T-helper 1 cell treated with Interleukin-12 subunit alpha and Interleukin-12 subunit beta and Interleukin-4 antibody, amounts not matched to agents 30 μg/mL and 1 μg/mL, for 36 hours (primary cell): ENCODE results near the gene MAP7D1.

ENCODE experiments used
- H3K27ac Mint-ChIP-seq: one replicate; pipeline ENCODE4 v1.8.0; 2021; ENCODE audit warnings: mild to moderate bottlenecking, mixed read lengths
- H3K27me3 Mint-ChIP-seq: one replicate; pipeline ENCODE4 v1.8.0; 2021; ENCODE audit warnings: low read depth, mixed read lengths
- H3K36me3 Mint-ChIP-seq: one replicate; pipeline ENCODE4 v1.8.0; 2021; ENCODE audit warnings: low read depth, mixed read lengths
- H3K4me1 Mint-ChIP-seq: one replicate; pipeline ENCODE4 v1.8.0; 2021; ENCODE audit warnings: low read depth, mixed read lengths
- H3K4me3 Mint-ChIP-seq: one replicate; pipeline ENCODE4 v1.8.0; 2021; ENCODE audit warnings: mild to moderate bottlenecking, moderate library complexity, mixed read lengths
- H3K9me3 Mint-ChIP-seq: one replicate; pipeline ENCODE4 v1.8.0; 2021; ENCODE audit warnings: mixed read lengths

MAP7D1 gene

GRCh38 chr1:36163426-36163825, 7.5 kb downstream of the MAP7D1 start:
- Mint-ChIP-seq H3K27me3 (no peaks in the 10 kb centered on the region), H3K36me3 (peaks cover 36% of the 10 kb centered on the region), H3K27ac (peak overlapping the region; percentile 97), H3K9me3 (no peaks in the 10 kb centered on the region), H3K4me3 (no peak overlapping the region), H3K4me1 (peaks cover 61% of the 10 kb centered on the region)

- Mint-ChIP-seq H3K27ac (peak overlapping the region; percentile 18), H3K9me3 (no peaks in the 10 kb centered on the region), H3K4me1 (peaks cover 56% of the 10 kb centered on the region), H3K4me3 (no peak overlapping the region), H3K27me3 (no peaks in the 10 kb centered on the region), H3K36me3 (peaks cover 32% of the 10 kb centered on the region)
Observed at GRCh38 chr1:36164361-36164760, 8.4 kb downstream of the MAP7D1 start.

- H3K27me3 Mint-ChIP-seq, result no peaks in the 10 kb centered on the region
Observed at GRCh38 chr1:36165145-36165544, 9.2 kb downstream of the MAP7D1 start.

DNA sequence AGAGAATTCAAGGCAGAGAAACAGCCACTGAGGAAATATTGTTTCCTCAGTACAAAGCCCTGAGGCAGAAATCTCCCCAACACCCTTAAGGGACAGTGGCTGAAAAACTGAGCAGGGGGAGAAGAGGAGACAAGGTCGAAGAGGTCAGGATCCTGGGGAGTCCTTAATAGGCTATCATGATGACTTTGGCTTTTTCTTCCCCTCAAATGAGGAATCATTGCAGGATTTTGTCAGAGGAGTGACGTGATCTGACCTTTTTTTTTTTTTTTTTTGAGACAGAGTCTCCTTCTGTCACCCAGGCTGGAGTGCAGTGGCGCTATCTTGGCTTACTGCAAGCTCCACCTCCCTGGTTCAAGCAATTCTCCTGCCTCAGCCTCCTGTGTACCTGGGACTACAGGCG, 10.2 kb downstream of the MAP7D1 start:
- no peak overlapping the region for H3K27ac Mint-ChIP-seq
- no peaks in the 10 kb centered on the region for H3K9me3 Mint-ChIP-seq
- H3K27me3 Mint-ChIP-seq, result no peaks in the 10 kb centered on the region
- peaks cover 44% of the 10 kb centered on the region for H3K4me1 Mint-ChIP-seq
- peaks cover 31% of the 10 kb centered on the region for H3K36me3 Mint-ChIP-seq
- H3K4me3 Mint-ChIP-seq, result no peak overlapping the region

More at GRCh38 chr1:36165145-36165544, 9.2 kb downstream of the MAP7D1 start:
- H3K27ac Mint-ChIP-seq, result no peak overlapping the region
- no peaks in the 10 kb centered on the region for H3K9me3 Mint-ChIP-seq
- no peak overlapping the region for H3K4me3 Mint-ChIP-seq
- H3K36me3 Mint-ChIP-seq, result peaks cover 29% of the 10 kb centered on the region
- H3K4me1 Mint-ChIP-seq, result peaks cover 49% of the 10 kb centered on the region

DNA sequence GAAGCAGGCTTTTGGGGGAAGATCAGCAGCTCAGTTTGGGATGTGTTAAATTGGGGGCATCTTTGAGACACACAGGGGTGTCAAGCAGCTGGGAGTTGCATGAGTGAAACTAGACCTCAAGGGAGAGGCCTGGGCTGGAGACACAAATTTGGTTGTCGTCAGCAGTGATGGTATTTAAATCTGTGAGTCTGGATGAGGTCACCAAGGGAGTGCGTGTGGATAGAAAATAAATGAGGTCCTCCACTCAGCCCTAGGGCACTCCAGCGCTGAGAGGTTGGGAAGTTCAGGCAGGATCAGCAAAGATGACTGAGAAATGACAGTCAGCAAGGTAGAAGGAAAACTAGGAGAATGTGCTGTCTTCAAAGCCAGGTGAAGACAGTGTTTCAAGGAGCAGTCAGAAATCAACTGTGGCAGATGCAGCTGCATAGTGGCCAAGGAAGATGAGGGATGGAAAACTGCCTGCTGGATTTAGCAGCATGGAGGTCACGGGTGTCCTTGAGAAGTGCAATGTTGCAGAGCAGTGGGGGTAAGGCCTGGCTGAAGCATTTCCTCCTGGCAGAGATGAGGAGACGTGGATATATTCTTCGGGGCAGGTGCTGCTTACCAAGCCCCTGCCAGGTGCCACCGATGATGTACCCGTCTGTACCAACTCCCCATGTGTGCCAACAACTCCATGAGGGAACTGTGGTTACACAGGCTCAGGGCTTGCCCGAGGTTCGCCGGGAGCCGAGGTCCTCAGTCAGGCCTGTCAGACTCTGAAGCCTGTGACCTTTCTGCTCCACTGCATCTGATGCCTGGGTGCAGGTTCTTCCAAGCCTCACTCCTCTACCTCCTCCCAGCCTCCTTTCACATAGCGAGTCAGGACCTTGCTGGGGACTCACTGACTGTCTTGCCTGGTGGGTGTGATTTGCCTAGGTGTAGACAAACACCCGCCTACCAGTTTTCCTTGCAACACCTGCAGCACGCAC, 11.3 kb downstream of the MAP7D1 start:
- H3K27ac Mint-ChIP-seq, result peak overlapping the region; percentile 42
- H3K27me3 Mint-ChIP-seq, result no peaks in the 10 kb centered on the region
- H3K9me3 Mint-ChIP-seq, result no peaks in the 10 kb centered on the region
- no peak overlapping the region for H3K4me3 Mint-ChIP-seq
- peaks cover 34% of the 10 kb centered on the region for H3K4me1 Mint-ChIP-seq
- H3K36me3 Mint-ChIP-seq, result peaks cover 33% of the 10 kb centered on the region

GRCh38 chr1:36168514-36168913, 12.6 kb downstream of the MAP7D1 start:
- Mint-ChIP-seq H3K27me3 (no peaks in the 10 kb centered on the region), H3K9me3 (no peaks in the 10 kb centered on the region), H3K4me1 (peaks cover 21% of the 10 kb centered on the region), H3K4me3 (no peak overlapping the region), H3K36me3 (peaks cover 32% of the 10 kb centered on the region), H3K27ac (peak overlapping the region; percentile 29)

DNA sequence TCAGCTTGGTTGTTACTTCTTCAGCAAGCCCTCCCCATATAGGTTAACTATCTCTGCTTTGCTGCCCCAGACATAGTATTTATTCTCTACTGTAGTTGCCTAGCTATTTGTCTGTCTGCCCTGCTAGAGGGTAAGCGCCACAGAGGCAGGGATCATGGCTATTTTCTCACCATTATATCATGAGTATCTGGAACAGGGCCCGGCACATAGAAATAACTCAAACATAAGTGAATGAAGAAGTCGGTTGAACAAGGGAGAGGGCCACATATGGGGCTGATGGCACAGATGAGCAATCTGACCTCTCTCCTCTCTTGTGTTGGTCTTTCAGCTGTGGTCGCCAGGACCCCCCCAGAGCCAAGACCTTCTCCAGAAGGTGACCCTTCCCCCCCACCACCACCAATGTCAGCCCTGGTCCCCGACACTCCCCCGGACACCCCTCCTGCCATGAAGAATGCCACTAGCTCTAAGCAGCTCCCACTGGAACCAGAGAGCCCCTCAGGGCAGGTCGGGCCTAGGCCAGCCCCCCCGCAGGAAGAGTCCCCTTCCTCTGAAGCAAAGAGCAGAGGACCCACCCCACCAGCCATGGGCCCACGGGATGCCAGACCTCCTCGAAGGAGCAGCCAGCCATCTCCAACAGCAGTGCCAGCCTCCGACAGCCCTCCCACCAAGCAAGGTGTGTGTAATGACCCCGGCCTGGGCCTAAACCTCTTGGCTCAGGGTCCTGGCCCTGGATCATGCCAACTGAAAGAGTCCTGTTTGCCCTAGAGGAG, 14.9 kb downstream of the MAP7D1 start:
- Mint-ChIP-seq H3K27me3 (no peaks in the 10 kb centered on the region), H3K9me3 (no peaks in the 10 kb centered on the region), H3K4me3 (no peak overlapping the region), H3K27ac (peak overlapping the region; percentile 59), H3K36me3 (peaks cover 44% of the 10 kb centered on the region), H3K4me1 (peaks cover 16% of the 10 kb centered on the region)

DNA sequence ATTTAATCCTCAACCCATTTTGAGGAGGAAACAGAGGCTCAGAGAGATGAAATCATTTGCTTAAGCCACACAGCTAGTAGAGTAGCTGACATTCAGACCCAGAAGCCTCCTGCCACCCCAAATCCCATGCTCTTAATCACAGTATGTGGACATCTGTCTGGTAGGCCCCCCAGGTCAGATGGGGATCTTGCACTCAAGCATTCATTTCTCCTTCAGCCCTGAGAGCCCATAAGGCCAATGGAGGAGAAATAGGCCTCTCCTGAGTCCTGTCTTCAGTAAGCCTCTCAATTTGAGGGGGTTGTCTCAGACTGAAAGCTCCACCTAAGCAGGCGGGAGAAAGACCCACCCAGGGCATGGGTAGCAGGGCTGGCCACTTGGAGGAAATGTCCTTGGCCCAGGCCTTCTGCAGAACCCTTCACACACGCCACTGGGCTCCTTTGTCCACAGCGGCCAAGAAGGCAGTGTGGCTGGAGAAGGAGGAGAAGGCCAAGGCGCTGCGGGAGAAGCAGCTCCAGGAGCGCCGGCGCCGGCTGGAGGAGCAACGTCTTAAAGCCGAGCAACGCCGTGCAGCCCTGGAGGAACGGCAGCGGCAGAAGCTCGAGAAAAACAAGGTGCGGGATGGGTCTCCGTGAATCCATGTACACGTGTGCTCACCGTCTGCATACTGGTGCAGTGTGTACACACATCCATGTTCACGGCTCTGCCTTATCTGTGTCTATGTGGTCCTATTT, 16.2 kb downstream of the MAP7D1 start:
- no peak overlapping the region for H3K4me3 Mint-ChIP-seq
- peaks cover 38% of the 10 kb centered on the region for H3K36me3 Mint-ChIP-seq
- peaks cover 8% of the 10 kb centered on the region for H3K4me1 Mint-ChIP-seq
- no peak overlapping the region for H3K27ac Mint-ChIP-seq
- no peaks in the 10 kb centered on the region for H3K27me3 Mint-ChIP-seq
- no peaks in the 10 kb centered on the region for H3K9me3 Mint-ChIP-seq

GRCh38 chr1:36172983-36173382, 17.0 kb downstream of the MAP7D1 start:
- Mint-ChIP-seq H3K27me3 (no peaks in the 10 kb centered on the region), H3K36me3 (peaks cover 38% of the 10 kb centered on the region), H3K9me3 (no peaks in the 10 kb centered on the region), H3K27ac (no peak overlapping the region), H3K4me3 (no peak overlapping the region), H3K4me1 (peaks cover 7% of the 10 kb centered on the region)

DNA sequence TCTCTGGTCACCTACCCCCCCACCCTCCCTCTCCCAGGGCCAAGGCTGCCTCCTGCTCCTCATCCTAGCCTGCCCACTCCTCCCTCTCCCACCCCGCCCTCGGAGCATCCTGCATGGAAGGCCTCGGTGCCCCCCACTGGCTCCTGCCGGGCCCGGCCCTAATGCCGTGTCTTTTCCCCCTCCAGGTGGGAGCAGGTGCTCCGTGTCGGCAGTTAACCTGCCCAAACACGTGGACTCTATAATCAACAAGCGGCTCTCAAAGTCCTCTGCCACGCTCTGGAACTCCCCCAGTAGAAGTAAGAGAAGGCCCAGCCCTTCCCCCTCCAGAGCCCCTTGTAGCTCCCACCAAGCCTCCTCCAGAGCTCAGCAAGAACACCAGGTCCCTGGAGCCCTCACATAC, 18.8 kb downstream of the MAP7D1 start:
- H3K36me3 Mint-ChIP-seq, result peaks cover 40% of the 10 kb centered on the region

GRCh38 chr1:36175137-36176095, 19.5 kb downstream of the MAP7D1 start:
- Mint-ChIP-seq H3K27ac (no peak overlapping the region), H3K9me3 (no peaks in the 10 kb centered on the region), H3K27me3 (no peaks in the 10 kb centered on the region), H3K4me3 (no peak overlapping the region), H3K36me3 (peaks cover 45% of the 10 kb centered on the region), H3K4me1 (peaks cover 3% of the 10 kb centered on the region)

More for the DNA sequence above, 18.8 kb downstream of the MAP7D1 start:
- Mint-ChIP-seq H3K27me3 (no peaks in the 10 kb centered on the region), H3K4me1 (peaks cover 3% of the 10 kb centered on the region), H3K9me3 (no peaks in the 10 kb centered on the region), H3K27ac (no peak overlapping the region), H3K4me3 (no peak overlapping the region)

- Mint-ChIP-seq H3K4me1 (peaks cover 3% of the 10 kb centered on the region), H3K36me3 (peaks cover 49% of the 10 kb centered on the region), H3K27me3 (no peaks in the 10 kb centered on the region), H3K9me3 (no peaks in the 10 kb centered on the region), H3K27ac (no peak overlapping the region), H3K4me3 (no peak overlapping the region)
Observed at GRCh38 chr1:36176106-36176949, 20.4 kb downstream of the MAP7D1 start.
